Testis (tissue), 3 donors: Measurements from ENCODE around the gene CTSE. TPM values are rescaled to one million over a fixed set of nuclear protein-coding genes. Genes with fewer than 3 reads are reported as not detected.

ENCODE experiments used
- DNase-seq: peaks from one replicate; pipeline ENCODE4 v3.0.0-alpha.2; 2019
- H3K27ac ChIP-seq, 2 donors: fragments of 200-600 bp; sonication (generic); one replicate each; pipeline ENCODE4 v1.5.1; 2019
- H3K27me3 ChIP-seq: fragments of 200-600 bp; sonication (generic); one replicate; pipeline ENCODE4 v1.5.1; 2019
- H3K36me3 ChIP-seq: fragments of 200-600 bp; sonication (generic); one replicate; pipeline ENCODE4 v1.5.1; 2017; ENCODE audit warnings: low read depth; ENCODE audit errors: missing control alignments
- H3K4me1 ChIP-seq: fragments of 200-600 bp; sonication (generic); one replicate; pipeline ENCODE4 v1.5.1; 2019
- H3K4me3 ChIP-seq, 2 donors: fragments of 200-600 bp; sonication (generic); one replicate each; pipeline ENCODE4 v1.5.1; 2017 to 2019
- H3K9me3 ChIP-seq: fragments of 200-600 bp; sonication (generic); one replicate; pipeline ENCODE4 v1.5.1; 2017
- POLR2A ChIP-seq: fragments of 450-650 bp; IDR thresholded peaks from one replicate; pipeline ENCODE4 v1.6.1; 2017; ENCODE audit warnings: antibody characterized with exemption, mild to moderate bottlenecking, moderate library complexity
- WGBS, 2 donors: methylation state at CpG; one replicate each; pipeline ENCODE4 v1.1.5; 2018; 5-methylcytosine and 5-hydroxymethylcytosine counted together
- intact Hi-C: fragments of 100-400 bp; cut with DNase I; formaldehyde crosslinking; loops from one replicate; pipeline ENCODE4 v1.15.1; 2023; ENCODE audit warnings: low total_unique reads
- polyA plus RNA-seq: library from polyadenylated mRNA; stranded (reverse); fragments of 350-450 nt; fragmentation: Illumina TruSeq; extraction: RNeasy Lipid Tissue Mini Kit (QIAGEN cat#74804); gene quantifications from one replicate; pipeline ENCODE4 v1.2.3, GENCODE V29; 2014; ENCODE audit warnings: low read depth, low replicate concordance; ENCODE audit not compliant: insufficient read depth
- total RNA-seq, 2 donors: library from RNA; depleted of rRNA; stranded (reverse); fragments of >200 nt; gene quantifications; one replicate each; pipeline ENCODE4 v1.2.3, GENCODE V29; 2016
- TF ChIP-seq, protein P1 (sequence below), 3 experiments: fragments of 450-650 bp in 2 of 3; fragments of 200-600 bp in 1 of 3; sonication (generic) in 1 of 3; IDR thresholded peaks; one replicate each; pipeline ENCODE4 v1.5.1; 2016 to 2019; ENCODE audit warnings: antibody characterized with exemption in 3 of 3, mild to moderate bottlenecking in 2 of 3, moderate library complexity in 1 of 3

The CTSE gene
- total and polyA plus RNA-seq, 3 donors from 2014 or later: 0.16 to 0.98 TPM; not detected in 1

DNA sequence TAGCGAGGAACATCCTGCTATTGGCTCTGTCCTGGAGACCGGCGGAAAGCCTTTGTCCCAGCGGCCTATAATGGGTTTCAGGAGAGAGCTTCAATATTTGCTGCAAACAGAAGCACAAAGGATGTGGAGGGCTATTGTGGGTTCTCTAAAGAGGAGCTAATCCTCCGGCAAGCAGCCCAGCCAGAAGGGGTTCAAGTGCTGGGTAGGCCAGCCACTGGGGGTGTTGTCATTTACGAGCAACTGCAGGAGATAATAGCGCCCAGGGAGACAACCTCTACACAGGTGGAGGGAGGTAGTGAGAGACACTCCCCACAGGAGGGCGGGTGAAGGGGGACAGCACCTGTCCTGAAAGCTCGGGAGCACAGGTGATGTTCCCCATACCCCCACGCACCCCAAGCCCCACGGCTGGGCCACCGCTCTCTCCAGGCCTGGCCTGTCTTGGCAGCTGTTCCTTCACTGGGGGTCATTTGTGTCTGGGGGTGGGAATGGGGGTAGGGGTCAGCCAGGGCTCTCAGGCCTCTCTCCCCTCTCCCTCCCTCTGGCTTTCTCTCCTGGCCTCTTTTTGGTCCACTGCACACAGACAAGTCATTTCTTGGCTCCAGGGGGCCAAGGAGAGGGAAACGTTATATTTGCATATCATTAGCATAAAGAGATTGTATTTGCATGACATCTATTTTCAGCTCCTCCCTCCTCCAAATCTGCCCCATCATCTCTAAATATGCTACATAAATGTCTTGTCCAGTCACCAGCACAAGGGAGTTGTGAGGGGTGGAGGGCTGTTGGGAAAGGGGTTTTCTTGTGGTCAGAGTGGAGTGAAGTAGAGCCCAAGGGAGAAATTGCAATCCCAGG, 58.4 kb downstream of the CTSE start:
- DNase-seq: no peak
- TF ChIP-seq POLR2A: no peak
- TF ChIP-seq, protein P1, sequence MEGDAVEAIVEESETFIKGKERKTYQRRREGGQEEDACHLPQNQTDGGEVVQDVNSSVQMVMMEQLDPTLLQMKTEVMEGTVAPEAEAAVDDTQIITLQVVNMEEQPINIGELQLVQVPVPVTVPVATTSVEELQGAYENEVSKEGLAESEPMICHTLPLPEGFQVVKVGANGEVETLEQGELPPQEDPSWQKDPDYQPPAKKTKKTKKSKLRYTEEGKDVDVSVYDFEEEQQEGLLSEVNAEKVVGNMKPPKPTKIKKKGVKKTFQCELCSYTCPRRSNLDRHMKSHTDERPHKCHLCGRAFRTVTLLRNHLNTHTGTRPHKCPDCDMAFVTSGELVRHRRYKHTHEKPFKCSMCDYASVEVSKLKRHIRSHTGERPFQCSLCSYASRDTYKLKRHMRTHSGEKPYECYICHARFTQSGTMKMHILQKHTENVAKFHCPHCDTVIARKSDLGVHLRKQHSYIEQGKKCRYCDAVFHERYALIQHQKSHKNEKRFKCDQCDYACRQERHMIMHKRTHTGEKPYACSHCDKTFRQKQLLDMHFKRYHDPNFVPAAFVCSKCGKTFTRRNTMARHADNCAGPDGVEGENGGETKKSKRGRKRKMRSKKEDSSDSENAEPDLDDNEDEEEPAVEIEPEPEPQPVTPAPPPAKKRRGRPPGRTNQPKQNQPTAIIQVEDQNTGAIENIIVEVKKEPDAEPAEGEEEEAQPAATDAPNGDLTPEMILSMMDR (IDR thresholded peaks at IDR 0.05): no peak
- 85 to 92% methylated on average over 9 to 13 of the region's 13 CpGs for WGBS, 2 donors
- no peak overlapping the region for H3K4me3 ChIP-seq
- no peaks in the 10 kb centered on the region for H3K9me3 ChIP-seq
- H3K27me3 ChIP-seq: no peaks in the 10 kb centered on the region
- intact Hi-C loops: no loop called here
- no peaks in the 10 kb centered on the region for H3K36me3 ChIP-seq
- H3K4me1 ChIP-seq: peaks cover 4% of the 10 kb centered on the region
- H3K27ac ChIP-seq: no peak overlapping the region

DNA sequence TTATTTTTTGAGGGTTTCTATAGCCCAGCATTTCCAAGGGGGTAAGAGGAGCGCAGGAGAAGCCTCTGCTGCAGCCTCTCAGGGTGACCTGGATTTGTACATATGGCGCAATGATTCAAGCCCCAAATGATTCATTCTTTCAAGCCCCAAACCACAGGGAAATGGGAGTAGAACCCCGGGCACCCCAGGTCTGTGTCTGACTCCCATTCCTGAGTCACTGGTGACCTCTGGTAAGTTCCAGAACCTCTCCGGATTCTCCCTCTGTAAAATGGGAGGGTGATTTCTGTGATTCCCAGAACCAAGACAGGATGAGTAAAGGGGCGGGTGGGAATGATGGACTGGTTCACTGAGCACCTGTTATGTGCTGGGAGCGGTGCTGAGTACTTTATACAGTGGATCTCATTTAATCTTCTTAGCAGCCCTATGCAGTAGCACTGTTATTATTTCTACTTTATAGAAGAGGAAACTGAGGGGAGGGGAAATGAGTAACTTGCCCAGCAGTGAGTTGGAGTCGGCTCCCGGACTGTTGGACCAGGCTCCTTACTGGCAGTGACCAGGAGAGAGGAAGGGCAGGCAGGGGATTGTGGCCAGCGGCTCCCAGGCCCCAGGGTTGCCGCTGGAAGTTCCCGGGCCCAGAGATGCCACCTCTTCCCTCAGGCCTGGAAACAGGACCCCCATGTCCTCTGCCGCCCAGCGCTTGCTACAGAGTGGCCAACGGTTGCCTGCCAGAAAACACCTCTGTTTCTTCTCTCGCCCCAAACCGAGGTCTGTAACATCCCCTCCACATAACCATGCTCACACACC, 60.1 kb downstream of the CTSE start:
- no peak for DNase-seq
- H3K4me1 ChIP-seq: peaks cover 4% of the 10 kb centered on the region
- intact Hi-C loops: no loop called here
- H3K36me3 ChIP-seq: no peaks in the 10 kb centered on the region
- no peak for TF ChIP-seq POLR2A
- TF ChIP-seq, protein P1 (IDR thresholded peaks at IDR 0.05): no peak
- no peak overlapping the region for H3K27ac ChIP-seq
- no peak overlapping the region for H3K4me3 ChIP-seq
- no peaks in the 10 kb centered on the region for H3K9me3 ChIP-seq
- 89 to 93% methylated on average over 15 to 16 of the region's 16 CpGs for WGBS, 2 donors
- H3K27me3 ChIP-seq: no peaks in the 10 kb centered on the region

DNA sequence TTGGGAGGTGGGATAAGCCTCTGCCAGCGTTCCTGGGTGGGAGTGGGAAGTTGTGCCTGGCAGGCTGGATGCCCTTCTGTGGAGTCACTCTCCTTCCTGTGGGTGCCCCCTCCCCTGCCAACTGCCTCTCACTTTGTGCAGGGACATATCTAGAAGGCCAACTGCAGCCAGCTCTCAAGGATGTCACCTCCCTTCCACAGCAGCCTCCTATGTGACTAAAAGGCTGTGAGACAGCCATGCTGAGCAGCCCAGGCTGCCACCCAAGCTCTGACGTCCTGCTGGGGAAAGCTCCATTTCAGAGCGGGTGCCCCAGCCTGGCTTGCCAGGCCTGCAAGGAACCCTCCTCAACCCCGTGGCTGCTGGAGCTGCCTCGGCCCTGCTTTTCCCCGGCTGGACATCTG, 60.9 kb downstream of the CTSE start:
- 80 to 84% methylated on average over 1 to 6 of the region's 6 CpGs for WGBS, 2 donors
- intact Hi-C loops: no loop called here

DNA sequence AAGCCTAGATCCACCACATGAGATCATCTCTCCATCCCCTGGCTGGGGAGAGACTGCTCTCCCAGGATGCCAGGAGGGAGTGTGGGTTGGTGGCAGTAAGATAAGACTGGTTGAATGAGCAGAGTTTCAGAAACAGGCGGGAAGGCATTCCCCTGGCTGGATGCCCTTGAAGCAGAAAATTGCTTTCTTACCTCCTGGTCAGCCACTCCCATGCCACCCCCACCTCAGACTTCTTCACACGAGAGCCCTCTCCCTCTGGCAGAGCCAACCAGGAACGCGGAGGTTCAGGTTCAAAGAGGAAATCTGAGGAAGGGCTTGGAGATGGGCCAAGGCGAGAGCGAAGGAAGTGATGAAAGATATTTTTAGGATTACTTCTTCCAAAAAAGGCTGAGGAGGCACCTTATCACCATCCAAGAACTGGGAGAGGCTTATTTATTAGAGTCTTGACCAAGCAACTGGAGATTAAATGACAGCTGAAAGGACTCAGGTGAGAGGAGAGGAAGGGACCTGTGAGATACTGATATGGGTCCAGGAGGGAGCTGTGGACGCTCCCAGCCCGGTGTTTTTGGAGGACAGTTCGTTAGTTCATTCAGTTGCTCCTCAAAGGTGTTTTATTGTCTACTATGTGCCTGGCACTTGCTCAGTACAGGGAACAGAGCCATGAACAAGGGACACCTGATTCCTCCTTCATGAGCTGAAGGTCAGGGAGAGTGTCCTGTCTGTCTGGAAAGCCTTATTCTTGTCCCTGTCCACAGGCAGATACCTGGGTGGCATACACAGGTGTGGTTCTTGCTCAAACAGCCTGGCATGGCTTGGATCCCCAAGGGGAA, 61.5 kb downstream of the CTSE start:
- no peaks in the 10 kb centered on the region for H3K9me3 ChIP-seq
- H3K27ac ChIP-seq: no peak overlapping the region
- intact Hi-C loops: no loop called here
- TF ChIP-seq, protein P1 (IDR thresholded peaks at IDR 0.05): no peak
- TF ChIP-seq POLR2A: no peak
- WGBS, 2 donors: 56 to 71% methylated on average over 9 of the region's 9 CpGs
- DNase-seq: peak; percentile 38
- H3K4me3 ChIP-seq: no peak overlapping the region
- H3K4me1 ChIP-seq: peaks cover 4% of the 10 kb centered on the region
- H3K27me3 ChIP-seq: no peaks in the 10 kb centered on the region
- no peaks in the 10 kb centered on the region for H3K36me3 ChIP-seq

More for the DNA sequence above, 60.9 kb downstream of the CTSE start:
- TF ChIP-seq, protein P1 (IDR thresholded peaks at IDR 0.05): no peak
- no peak for TF ChIP-seq POLR2A
- Histone ChIP-seq H3K27me3 (no peaks in the 10 kb centered on the region), H3K27ac (no peak overlapping the region), H3K9me3 (no peaks in the 10 kb centered on the region), H3K4me1 (peaks cover 4% of the 10 kb centered on the region), H3K4me3 (no peak overlapping the region), H3K36me3 (no peaks in the 10 kb centered on the region)
- DNase-seq: no peak
